DLD1 (cell line): Measurements from ENCODE around the gene PDGFB.

Source experiments
- in situ Hi-C: cut with HindIII; loops from 2 replicates; pipeline ENCODE4 v1.10.0; 2017; ENCODE audit warnings: low sequenced_read_pairs

Gene PDGFB

DNA sequence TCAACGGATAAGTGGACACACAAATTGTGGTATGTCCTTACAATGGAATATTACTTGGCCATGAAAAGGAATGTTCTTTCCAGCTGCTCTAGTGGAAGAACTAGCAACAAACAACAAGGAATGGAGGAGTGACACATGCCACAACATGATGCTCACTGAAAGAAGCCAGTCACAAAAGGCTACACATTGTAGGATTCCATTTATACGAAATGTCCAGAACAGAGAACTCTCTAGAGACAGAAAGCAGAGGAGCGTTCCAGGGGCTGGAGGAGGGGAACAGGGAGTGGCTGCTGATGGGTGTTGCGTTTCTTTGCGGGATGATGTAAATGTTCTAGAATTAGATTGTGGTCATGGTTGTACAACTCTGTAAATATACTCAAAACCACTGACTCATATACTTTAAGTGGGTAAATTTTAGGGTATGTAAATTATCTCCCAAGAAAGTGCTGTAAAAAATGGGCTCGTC is 32.4 kb upstream of the PDGFB start:
- in situ Hi-C loops, result no loop called here

DNA sequence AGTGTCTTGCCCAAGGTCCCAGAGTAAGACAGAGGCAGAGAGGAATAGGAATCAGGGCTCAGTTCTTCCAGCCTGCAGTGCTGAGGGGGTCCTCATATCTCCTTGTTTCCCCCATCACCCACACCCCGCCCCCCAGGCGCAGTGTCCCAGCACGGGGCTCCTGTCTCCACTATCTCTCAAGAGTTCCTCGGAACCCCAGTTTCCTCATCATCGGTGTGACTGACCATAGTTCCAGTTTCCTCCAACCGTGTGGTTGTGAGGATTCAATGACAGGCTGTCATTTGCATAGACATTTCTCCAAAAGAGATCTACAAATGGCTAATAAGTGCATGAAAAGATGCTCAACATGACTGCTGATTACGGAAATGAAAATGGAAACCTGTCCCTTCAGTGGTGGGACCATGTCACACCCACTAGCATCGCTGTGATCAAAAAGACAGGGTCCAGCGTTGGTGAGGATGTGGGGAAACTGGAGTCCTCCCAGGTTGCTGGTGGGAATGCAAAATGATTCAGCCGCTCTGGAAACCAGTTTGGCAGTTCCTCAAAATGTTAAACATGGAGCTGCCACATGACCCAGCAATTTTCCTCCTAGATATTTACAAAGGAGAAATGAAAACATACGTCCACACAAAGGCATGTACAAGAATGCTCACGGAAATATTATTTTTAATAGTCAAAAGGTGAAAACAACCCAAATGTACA is 31.8 kb upstream of the PDGFB start:
- in situ Hi-C loops, result no loop called here

DNA sequence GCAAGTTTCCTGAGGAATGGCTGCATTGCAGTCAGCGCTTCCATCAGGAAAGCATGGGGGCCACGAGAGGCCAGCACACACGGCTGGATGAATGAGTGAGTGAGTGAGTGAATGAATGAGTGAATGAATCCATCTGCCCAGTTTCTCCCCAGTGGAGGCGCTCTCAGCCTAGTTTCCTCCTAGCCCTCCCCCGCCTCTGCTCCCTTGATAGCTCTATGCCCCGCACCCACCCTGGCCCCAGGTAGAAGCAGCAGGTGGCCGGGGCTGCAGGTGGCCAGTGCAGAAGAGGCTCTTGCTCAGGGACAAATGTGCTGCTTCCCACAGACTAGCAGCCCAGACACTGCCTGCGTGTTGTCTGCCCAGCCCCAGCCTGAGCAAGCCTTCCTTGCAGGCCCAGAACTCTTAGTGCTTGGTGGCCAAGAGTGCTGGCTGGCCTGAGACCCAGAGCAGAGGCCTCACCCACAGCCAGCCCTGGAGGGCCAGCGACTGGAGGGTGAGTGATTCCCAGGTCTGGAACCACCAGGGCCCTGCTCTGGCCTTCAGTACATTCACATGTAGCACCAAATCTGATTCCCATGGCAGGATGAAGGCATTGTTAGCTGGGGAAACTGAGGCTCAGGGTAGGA is 31.1 kb upstream of the PDGFB start:
- in situ Hi-C loops, result no loop called here

DNA sequence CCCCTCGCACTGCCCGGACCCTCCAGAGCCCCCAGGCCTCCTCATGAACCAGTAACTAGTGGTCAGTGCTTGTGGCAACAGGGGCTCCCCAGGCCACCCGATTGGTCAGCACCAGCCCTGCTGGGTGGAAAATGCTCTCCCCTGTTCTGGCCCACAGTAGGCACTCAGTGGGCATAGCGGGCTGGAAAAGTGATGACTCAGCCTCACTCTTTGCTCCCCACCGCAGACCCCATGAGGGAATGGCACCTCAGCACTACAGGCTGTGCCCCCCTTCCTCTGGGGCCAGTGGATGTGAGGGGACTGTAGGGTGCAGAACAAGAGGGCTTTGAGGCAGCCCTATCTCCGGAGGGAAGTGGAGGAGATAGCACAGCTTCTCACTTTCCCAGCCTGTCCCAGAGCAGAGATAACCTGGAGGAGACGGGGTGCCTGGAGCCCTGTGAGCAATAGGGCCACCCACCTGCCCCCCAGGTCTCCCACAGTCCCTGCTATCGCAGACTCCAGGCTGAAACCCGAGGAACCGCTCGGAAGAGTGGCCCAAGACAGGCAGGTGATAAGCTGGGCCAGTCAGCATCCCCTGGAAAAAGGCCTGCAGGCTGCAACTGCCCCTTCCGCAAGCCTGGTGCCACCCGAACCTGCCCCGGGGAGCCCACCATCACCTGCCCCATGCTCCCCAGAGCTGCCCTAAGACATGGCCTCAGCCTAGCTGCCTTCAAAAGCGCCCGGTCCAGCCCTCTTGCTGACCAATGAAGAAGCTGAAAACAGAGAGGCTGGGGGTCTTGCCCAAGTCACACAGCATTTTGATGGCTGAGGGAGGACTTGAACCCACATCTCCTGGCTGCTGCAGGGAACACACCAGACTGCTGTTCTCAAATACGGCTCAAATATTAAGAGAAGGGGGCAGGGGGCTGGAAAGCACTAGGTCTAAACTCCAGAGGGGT is 29.4 kb upstream of the PDGFB start:
- in situ Hi-C loops, result no loop called here

DNA sequence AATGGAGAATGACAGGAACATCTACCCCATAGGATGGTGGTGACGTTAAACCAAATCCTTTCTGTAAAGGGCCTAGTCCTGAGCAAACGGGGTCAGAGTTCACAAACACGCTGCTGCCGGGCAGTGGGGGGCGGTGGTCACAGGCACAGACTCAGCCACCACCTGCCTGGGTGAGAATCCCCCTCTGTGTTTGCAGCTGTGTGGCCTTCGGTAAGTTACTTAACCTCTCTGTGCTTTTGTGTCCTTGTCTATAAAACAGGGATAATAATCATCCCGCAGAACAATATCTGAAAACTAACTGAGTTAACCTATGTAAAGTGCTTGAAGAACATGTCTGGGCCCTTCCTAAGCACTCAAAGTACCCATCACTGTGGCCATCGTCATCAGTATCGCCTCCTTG is 26.0 kb upstream of the PDGFB start:
- in situ Hi-C loops, result no loop called here

DNA sequence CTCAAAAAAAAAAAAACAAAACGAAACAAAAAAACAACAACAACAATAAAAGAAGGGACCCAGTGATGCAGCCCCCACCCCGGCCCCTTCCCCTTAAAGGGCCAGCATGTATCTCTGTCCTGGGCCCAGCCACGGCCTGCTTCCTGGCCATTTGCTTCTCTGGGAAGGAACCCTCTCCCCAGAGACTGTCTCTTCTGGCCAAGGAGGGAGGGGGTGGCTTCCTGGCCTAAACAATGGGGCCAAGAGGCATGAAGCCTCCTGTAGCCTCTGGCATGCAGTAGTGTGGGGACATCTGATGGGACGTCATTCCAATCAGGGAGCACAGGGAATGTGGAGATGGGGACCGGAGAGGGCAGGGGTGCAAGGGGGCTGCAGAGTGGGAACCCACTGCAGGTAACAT is 25.5 kb upstream of the PDGFB start:
- in situ Hi-C loops, result no loop called here

DNA sequence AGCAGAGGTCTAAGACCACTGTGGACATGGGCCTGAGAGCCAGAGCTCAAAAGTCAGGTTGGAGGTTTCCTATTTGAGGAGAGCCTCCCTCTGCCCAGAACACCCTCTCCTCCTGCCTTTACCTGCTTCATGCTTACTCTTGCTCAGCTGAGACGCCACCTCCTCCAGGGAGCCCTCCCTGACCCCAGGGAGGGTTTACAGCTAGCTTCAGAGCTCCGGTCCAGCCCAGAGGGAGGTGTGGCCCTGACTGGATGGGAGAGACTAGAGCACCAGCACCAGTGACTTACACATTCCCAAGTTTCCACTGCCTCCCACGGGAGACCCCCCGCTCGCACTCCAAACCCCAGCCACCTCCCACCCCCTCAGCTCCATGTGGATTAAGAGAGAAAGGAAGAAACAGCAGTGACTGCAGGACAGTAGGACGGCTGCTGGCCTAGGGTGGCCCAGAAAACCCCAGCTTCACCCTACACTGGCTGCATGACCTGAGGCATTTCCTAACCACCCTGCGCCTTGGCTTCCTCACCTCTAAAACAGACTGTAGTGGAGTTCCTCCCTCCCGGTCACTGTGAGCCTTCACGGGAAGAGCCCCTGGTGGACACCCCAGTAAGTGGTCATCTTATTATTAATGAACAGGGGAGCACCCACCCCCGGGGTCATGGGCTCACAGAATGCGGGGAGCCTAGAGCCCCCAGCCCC is 24.5 kb upstream of the PDGFB start:
- in situ Hi-C loops, result no loop called here

DNA sequence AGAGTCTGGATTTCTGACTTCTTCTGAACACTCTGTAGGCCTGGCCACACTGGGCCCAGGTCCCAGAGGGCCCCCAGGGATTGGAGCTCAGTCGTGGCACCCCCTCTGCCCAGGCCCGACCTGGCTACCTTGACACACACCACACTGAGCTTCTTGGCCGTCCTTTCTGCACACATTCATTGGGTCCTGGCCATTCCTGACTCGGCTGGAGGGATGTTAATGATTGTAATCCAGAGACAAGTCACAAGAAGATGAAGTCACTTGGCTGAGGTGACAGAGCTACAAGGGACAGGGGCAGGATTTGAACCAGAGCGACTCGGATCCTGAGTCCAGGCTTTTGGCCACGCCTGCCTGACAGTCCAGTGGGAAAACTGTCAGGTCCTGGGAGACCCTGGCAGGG is 23.9 kb upstream of the PDGFB start:
- in situ Hi-C loops, result no loop called here

DNA sequence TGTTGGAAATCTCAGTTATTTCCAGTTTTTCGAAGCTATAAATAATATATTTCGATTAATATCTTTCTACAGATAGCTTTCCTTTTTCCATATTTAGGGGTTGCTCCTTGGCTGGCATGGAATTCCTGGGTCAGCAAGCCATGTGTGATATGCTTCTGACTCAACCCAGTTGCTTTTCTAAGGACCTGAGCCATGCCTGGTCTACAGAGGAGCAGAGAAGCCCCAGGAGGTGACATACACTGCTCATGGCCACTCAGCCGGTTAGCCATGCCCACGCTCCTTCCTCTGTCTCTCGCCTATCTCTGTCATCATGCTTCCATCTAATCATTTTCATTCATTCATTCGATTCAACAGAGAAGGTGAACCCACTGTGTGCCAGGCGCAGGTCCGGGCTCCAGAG is 23.2 kb upstream of the PDGFB start:
- in situ Hi-C loops, result no loop called here

DNA sequence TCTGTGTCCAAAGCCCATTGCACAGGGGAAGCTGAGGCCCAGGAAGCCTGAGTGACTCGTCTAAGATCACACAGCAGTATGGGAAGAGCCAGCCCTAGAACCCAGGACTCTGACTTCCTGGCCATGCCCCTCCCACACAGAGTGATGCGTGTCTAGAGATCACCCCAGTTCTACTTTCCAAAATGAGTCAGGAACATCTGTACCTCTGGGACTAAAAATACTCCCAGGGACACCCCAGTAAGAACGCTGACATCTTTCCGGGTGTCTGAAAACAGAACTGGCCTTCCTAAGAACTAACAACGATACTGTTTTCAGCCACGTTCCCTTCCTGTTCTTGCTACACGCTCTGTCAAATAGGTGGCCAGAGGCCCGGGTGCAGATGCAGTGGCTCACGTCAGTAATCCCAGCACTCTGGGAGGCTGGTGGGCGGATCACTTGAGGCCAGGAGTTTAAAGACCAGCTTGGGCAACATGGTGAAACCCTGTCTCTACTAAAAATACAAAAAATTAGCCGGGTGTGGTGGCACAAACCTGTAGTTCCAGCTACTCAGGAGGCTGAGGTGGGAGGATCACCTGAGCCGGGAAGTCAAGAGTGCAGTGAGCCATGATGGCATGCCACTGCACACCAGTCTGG is 21.7 kb upstream of the PDGFB start:
- in situ Hi-C loops, result no loop called here

DNA sequence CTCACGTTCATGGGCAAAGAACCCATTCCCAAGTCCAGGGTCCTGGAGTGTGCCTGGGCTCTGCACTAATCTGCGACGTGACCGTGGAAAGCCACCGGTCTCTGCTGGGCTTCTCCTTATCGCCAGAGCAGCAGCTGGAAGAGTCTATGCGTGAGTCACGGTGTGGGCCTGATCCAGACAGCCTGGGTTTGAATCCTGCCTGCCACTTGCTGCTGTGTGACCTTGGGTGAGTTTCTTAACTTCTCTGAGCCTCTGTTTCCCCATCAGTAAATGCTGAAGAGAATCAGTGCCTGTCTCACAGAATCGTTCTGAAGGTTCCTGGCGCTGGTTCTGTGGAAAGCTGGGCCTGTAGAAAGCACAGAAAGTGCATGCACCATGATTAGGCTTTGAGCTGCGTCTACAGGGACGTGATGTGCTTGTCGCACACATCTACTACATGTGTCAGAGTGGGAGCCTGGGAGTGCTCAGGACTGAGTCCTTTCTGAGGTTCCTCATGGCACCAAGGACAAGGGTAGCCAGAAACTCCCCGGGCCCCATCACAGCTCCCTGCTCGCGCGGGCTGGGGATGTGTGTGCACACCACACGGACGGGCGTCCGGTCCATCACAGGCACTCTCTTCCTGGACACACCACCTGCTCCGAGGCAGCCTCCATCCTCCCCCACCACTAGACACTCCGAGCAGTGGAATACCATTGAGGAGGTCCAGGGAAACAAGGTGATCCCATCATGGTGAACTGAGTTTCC is 20.5 kb upstream of the PDGFB start:
- in situ Hi-C loops, result no loop called here

DNA sequence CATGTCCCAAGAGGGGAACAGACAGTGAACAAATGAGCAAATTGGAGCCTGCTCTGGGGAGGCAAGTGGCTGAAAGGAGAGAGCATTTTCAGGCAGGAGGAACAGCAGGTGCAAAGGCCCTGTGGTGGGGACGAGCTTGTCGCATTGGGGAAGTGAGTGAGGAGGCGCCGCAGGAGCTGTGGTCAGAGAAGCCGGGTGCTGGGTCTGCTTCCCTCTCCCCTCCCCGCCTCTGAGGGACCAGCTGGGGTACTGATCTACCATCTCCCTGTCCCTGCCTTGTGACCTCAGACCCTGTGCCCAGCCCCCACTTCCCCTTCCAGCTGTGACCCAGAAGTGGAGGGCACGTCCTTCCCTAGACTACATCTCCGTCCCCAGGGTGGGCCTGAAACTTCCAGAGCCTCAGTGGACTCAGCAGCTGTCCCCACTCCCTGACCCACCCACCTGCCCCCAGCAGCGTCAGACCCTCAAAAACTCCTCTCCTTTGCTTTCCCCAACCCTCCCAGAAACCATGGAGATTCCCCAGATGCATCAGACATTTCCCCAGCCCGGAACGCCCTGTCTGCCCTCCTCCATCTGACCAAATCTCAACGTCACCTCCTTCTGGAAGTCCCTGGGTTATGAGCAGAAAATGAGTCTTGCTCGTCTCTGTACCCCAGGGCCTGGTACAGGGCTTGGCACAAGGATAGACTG is 19.7 kb upstream of the PDGFB start:
- in situ Hi-C loops, result no loop called here

DNA sequence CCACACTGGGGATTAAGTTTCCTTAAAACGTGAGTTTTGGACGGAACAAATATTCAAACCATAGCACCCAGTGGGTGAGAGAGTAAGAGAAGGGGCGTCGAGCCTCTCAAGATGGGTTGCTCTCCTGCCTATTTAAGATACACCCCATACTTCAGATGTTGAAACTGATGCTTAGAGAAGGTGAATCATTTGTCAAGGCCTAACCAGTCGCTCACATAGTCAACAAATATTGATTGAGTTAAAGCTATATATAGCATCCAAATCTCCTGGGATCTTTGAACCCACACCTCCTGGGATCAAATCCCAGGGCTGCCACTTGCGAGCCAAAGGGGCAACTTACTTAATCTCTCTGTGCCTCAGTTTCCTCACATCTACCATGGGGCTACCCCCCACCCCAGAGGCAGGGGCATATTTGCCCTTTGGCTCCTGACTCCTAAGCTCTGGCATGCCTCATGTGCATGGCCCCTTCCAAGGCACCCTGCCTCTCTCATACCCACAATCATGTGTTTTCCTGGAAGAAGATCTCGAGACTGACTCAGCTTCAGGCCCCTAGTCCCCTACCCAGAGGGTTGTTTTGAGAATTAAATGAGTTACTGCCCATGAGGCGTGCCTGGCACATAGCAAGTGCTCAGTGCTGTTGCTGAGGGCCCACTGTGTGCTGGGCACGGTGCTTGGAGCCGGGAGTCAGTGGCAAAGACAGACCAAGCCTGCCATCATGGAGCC is 19.0 kb upstream of the PDGFB start:
- in situ Hi-C loops, result no loop called here

DNA sequence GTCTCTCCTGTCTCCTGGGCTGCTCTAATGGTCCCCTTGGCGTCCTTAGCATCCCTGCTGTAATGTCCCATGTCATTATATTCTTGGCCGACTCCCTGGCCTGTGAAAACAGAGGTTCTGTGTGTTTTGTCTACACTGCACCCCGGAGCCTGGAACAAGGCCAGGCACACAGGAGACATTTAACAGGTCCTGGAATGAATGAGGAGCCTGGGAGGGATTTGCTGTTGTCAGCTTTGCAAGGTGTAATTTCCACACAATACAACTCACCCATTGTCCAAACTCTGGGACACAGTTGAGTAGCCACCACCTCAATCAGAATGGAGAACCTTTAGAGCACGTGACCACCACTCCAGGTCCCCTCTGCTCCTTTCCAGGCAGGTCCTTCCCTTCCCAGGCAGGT is 14.9 kb upstream of the PDGFB start:
- in situ Hi-C loops, result no loop called here

DNA sequence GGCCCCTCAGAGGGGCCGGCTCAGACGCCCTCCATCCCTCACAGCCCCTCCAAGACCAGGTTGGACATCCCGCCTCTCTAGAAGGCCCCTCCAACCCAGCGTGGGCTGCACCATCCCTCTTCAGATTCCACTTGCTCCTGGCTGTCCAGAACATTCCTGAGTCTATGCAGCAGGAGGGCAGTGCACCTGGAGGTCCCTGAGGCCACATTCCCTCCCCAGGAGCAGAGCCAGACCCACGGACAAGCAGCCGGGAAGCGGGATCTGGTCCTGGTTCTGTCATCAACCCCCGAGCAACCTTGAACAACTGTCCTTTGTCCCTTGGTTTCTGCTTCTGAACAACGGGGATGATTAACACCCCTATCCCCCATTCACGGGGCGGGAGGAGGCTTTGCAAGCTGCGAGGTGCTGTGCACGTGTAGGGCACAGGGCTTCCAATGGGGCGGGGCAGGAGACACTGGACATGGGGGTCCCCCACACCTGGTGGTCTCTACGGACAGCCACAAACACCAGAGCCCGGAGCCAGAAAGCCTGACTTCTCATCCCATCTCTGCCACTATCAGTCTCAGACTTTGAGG is 13.2 kb upstream of the PDGFB start:
- in situ Hi-C loops, result no loop called here

DNA sequence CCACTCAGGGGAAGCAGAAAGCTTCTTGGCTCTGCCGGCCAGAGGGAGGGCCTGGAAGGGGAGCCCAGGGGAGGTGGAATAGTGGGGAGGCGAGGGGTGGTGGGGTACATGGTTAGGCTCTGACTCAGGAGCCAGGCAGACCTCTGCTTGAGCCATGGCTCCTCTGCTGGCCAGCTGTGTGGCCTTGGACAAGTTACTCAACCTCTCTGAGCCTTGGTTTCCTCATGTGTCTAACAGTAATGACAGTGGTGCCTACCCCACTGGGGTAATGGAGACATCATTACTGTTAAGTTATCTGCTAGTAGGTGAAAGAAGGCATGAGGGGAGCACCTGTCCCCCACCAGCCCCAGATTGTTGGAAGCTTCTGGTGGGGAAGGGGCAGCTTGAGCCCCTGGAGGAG is 12.2 kb upstream of the PDGFB start:
- in situ Hi-C loops, result no loop called here

DNA sequence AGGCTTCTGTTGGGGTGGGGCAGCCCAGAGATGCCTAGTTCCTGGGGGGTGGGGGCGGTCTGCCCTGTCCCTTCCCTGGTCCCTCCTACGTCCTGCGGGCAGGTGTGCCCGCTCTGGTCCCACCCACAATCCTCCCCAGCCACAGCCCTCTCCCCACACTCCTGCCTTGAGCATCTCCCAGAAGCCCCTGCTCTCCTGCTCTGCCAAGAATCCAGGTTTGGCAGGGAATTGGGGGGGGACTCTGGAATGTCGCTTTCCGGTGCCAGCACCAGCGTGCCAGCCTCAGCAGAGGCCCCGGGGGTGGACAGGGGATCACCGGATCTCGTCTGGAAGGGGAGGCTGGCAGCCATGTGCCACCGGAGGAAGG is 11.4 kb upstream of the PDGFB start:
- in situ Hi-C loops, result no loop called here

DNA sequence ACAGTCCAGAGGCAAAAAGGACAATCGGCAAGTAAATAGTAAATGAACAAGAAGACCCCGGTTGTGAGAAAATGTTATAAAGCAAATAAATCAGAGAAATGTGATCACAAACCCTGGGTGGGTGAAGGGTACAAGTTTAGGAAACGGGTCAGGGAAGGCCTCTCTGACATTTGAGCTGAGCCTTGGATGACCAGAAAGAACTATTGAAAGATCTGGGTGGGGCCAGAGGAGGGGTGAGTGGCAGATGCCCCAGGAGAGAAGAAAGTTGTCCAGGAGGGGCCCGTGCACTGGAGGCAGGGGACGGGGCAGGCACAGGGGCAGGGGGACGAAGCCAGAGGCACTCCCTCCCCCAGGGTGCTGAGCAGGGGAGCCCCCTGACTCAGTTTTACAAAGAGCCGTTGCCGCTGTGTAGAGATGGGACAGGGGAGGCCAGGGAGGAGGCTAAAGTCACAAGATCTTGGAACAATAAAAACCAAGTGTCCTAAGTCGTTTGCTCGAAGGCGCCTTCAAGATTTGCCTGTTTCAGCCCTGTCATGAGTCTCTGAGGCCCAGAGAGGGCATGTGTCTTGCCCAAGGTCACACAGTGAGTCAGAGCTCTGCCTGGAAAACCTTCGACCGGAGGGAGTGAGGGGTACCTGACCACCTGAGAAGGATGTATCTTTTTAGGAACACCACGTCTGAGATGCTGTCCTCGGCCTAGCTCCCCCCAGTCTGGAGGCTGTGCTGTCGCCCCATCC is 10.8 kb upstream of the PDGFB start:
- in situ Hi-C loops, result no loop called here
